Measurements from ENCODE around the gene KCNJ9.
"Not testable (repeated sequence)": the region's sequence is repeated elsewhere in the genome, so short reads cannot be mapped to it uniquely, and the experiment has no call there.

Gene KCNJ9

GRCh38 chr1:160081261-160081936 lies at the start of gene KCNJ9:
TSS of gene KCNJ9 (plus strand) at chr1:160081538. CDS start at chr1:160084031, 2,493 bp downstream.
- no peak for DNase-seq (ENCODE audit: low read depth)

- DNase-seq (ENCODE audit: low read depth), result peak; percentile 32
Measured at GRCh38 chr1:160032165-160032820, 49.0 kb upstream of the KCNJ9 start.

GRCh38 chr1:160040476-160040875 lies 40.9 kb upstream of the KCNJ9 start:
- DNase-seq (ENCODE audit: low read depth), result no peak

GRCh38 chr1:160043543-160043942 lies 37.8 kb upstream of the KCNJ9 start:
- DNase-seq (ENCODE audit: low read depth), result no peak

- no peak for DNase-seq (ENCODE audit: low read depth)
Measured at GRCh38 chr1:160045653-160046052, 35.7 kb upstream of the KCNJ9 start.

GRCh38 chr1:160046494-160047110 lies 34.7 kb upstream of the KCNJ9 start:
- DNase-seq (ENCODE audit: low read depth), result peak; percentile 53

- no peak for DNase-seq (ENCODE audit: low read depth)
Measured at GRCh38 chr1:160047111-160047991, 34.0 kb upstream of the KCNJ9 start.

GRCh38 chr1:160048335-160048734 lies 33.0 kb upstream of the KCNJ9 start:
- no peak for DNase-seq (ENCODE audit: low read depth)

- DNase-seq (ENCODE audit: low read depth), result no peak
Measured at GRCh38 chr1:160049101-160049500, 32.2 kb upstream of the KCNJ9 start.

GRCh38 chr1:160050182-160050581 lies 31.2 kb upstream of the KCNJ9 start:
- not testable (repeated sequence) for DNase-seq (ENCODE audit: low read depth)

GRCh38 chr1:160050619-160051018 lies 30.7 kb upstream of the KCNJ9 start:
- DNase-seq (ENCODE audit: low read depth), result no peak

- no peak for DNase-seq (ENCODE audit: low read depth)
Measured at GRCh38 chr1:160052936-160053335, 28.4 kb upstream of the KCNJ9 start.

- no peak for DNase-seq (ENCODE audit: low read depth)
Measured at GRCh38 chr1:160053548-160054365, 27.6 kb upstream of the KCNJ9 start.

GRCh38 chr1:160056648-160057169 lies 24.6 kb upstream of the KCNJ9 start:
- DNase-seq (ENCODE audit: low read depth), result no peak

- peak; percentile 36 for DNase-seq (ENCODE audit: low read depth)
Measured at GRCh38 chr1:160058087-160058486, 23.3 kb upstream of the KCNJ9 start.

- no peak for DNase-seq (ENCODE audit: low read depth)
Measured at GRCh38 chr1:160061369-160062229, 19.7 kb upstream of the KCNJ9 start.

- DNase-seq (ENCODE audit: low read depth), result no peak
Measured at GRCh38 chr1:160062230-160062532, 19.2 kb upstream of the KCNJ9 start.

- DNase-seq (ENCODE audit: low read depth), result no peak
Measured at GRCh38 chr1:160063176-160063575, 18.2 kb upstream of the KCNJ9 start.

- no peak for DNase-seq (ENCODE audit: low read depth)
Measured at GRCh38 chr1:160064164-160064563, 17.2 kb upstream of the KCNJ9 start.

- no peak for DNase-seq (ENCODE audit: low read depth)
Measured at GRCh38 chr1:160064746-160065145, 16.6 kb upstream of the KCNJ9 start.
